AG10803 (cell line): Measurements from ENCODE around the gene NUP93.
A peak's percentile ranks its signal among the peaks of the same experiment; 100 is the strongest.

Experiments
- DNase-seq: peaks from one replicate; pipeline ENCODE4 v3.0.0; 2010; ENCODE audit warnings: low read depth
- H3K4me3 ChIP-seq: 2 replicates; pipeline ENCODE4 v1.5.1; 2011; ENCODE audit warnings: mild to moderate bottlenecking, low read length, control low read depth
- TF ChIP-seq, protein P1 (sequence below): conservative IDR thresholded peaks from 2 replicates; pipeline ENCODE4 v1.5.1; 2011; ENCODE audit warnings: mild to moderate bottlenecking, low read length, control low read depth, inconsistent platforms

NUP93 gene

DNA sequence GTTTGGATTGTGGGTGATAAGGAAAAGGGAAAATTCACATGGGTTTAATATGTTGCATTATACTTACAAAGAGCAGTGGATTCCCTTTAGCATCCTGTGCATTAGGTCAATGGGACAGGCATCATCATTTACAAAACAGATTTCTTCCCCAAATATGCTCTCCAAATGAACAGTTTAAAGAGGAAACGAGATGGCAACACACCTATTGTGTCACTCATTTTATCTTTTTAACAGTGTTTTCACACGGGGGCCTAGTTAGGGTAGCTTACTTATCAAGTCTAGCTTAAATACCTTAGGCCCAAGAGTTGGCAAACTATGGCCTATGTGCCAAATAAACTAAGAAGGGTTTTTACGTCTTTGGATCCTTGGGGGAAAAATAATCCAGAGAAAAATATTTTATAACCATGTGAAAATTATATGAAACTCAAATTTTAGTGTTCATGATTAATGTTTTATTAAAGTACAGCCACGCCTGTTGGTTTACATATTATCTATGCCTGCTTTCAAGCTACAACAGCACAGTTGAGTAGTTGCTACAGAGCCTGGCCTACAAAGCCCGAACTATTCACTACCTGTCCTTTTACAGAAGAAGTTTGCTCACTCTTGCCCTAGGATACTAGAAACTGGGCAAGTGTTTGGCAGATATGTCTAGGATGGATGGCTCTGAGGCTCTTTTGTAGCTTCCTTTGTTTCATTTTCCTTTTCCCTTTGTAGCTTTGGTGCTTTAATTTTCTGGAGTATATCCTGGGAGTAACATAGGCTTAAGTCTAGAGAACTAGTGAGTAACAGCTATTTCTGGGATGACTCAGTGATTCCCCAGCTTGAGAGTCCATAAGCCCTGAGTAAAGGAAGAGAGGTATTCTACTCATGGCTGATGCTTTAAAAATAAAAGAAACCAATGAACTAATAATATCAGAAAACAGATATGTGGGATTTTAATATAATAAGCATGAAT is 12.4 kb downstream of the NUP93 start:
- TF ChIP-seq, protein P1, sequence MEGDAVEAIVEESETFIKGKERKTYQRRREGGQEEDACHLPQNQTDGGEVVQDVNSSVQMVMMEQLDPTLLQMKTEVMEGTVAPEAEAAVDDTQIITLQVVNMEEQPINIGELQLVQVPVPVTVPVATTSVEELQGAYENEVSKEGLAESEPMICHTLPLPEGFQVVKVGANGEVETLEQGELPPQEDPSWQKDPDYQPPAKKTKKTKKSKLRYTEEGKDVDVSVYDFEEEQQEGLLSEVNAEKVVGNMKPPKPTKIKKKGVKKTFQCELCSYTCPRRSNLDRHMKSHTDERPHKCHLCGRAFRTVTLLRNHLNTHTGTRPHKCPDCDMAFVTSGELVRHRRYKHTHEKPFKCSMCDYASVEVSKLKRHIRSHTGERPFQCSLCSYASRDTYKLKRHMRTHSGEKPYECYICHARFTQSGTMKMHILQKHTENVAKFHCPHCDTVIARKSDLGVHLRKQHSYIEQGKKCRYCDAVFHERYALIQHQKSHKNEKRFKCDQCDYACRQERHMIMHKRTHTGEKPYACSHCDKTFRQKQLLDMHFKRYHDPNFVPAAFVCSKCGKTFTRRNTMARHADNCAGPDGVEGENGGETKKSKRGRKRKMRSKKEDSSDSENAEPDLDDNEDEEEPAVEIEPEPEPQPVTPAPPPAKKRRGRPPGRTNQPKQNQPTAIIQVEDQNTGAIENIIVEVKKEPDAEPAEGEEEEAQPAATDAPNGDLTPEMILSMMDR: no peak
- H3K4me3 ChIP-seq: peak overlapping the region; percentile 5
- DNase-seq: peak; percentile 78

GRCh38 chr16:56743840-56744239 is 13.9 kb downstream of the NUP93 start:
- TF ChIP-seq, protein P1: peak; percentile 24; the same call in 1 of the 2 replicates
- H3K4me3 ChIP-seq: no peak overlapping the region
- DNase-seq: peak; percentile 83

DNA sequence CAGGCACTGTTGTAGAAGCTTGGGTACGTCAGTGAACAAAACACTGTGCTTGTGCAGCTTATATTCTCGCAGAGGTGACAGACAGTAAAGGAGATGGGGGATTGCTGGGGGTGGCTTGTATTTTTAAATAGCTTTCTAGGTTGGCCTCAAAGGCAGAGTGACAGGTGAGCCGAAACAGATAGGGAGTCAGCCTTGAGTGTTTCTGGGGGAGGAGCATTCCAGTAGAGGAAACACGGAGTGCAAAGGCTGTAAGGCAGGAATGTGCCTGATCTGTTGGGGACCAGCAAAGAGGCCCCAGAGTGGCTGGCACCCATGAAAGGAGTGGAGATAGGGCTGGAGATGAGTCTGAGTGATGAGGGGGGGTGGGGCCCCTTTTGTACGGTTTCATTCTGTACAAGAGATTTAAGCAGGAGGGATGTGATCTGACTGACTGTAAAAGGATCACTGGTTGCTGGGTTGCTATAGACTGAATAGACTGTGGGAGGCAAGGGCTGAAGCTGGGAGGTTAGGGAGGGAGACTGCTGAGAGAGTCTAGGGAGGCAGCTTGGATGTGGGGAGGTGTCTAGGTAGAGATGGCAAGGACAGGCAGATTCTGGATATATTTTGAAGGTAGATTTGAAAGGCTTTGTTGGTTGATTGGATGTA is 15.2 kb downstream of the NUP93 start:
- DNase-seq: no peak
- TF ChIP-seq, protein P1: no peak
- no peak overlapping the region for H3K4me3 ChIP-seq

GRCh38 chr16:56747486-56748045 is 17.6 kb downstream of the NUP93 start:
- DNase-seq: peak; percentile 19
- no peak overlapping the region for H3K4me3 ChIP-seq
- TF ChIP-seq, protein P1: no peak

DNA sequence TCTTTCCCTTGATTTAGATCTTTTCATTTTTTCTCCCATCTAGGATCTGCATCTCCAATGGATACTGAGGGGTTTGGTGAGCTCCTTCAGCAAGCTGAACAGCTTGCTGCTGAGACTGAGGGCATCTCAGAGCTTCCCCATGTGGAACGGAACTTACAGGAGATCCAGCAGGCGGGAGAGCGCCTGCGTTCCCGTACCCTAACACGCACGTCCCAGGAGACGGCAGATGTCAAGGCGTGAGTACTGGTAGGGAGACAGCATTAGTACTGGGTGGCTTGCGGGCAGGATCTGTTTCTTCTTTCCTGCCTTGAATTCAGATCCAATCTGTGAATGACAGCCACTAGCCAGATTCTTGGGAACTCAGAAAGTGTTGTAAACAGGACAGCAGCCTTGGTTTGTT is 18.3 kb downstream of the NUP93 start:
- TF ChIP-seq, protein P1: no peak
- H3K4me3 ChIP-seq: no peak overlapping the region
- DNase-seq: no peak

DNA sequence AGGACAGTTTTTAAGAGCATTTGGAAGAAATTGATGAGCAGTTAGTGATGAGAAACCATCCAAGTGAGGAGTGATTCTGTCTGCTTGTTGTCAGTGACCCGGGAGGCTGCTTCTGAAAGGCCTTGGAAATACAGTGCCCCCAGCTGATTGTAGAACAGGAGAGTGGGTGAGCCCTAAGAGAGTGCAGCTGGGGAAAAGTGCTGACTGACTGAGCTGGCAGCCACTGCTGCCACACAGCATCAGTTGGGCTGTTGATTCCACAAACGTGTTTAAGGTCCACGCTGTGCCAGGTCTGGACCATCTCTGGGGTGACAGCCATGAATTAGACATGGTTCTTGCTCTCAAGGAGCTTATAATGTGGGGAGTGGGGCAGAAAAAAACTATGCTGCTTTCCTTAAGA is 18.9 kb downstream of the NUP93 start:
- no peak for DNase-seq
- H3K4me3 ChIP-seq: no peak overlapping the region
- TF ChIP-seq, protein P1: no peak
